GM19099 (cell line): ENCODE data around the gene ZFP36.
A peak's percentile ranks its signal among the peaks of the same experiment; 100 is the strongest.

Source experiments
- POLR2A ChIP-seq: IDR thresholded peaks from 3 replicates; pipeline ENCODE4 v1.6.1; 2011; ENCODE audit warnings: low read depth; ENCODE audit not compliant: insufficient read length; ENCODE audit errors: extremely low read depth

The ZFP36 gene

GRCh38 chr19:39409208-39410016 is 2.8 kb downstream of the ZFP36 start:
- peak; percentile 78 for TF ChIP-seq POLR2A

GRCh38 chr19:39410017-39410830 is 3.6 kb downstream of the ZFP36 start:
- peak; percentile 51 for TF ChIP-seq POLR2A

GRCh38 chr19:39410831-39411080 is 4.1 kb downstream of the ZFP36 start:
- no peak for TF ChIP-seq POLR2A

- no peak for TF ChIP-seq POLR2A
Observed at GRCh38 chr19:39411081-39411831, 4.6 kb downstream of the ZFP36 start.

GRCh38 chr19:39411832-39412099 is 5.1 kb downstream of the ZFP36 start:
- TF ChIP-seq POLR2A: no peak

GRCh38 chr19:39412100-39412866 is 5.6 kb downstream of the ZFP36 start, which contains the start of gene PLEKHG2:
PLEKHG2 (plus strand) TSS chr19:39412669; CDS start chr19:39414087, 1,418 bp downstream.
- peak; percentile 91 for TF ChIP-seq POLR2A

DNA sequence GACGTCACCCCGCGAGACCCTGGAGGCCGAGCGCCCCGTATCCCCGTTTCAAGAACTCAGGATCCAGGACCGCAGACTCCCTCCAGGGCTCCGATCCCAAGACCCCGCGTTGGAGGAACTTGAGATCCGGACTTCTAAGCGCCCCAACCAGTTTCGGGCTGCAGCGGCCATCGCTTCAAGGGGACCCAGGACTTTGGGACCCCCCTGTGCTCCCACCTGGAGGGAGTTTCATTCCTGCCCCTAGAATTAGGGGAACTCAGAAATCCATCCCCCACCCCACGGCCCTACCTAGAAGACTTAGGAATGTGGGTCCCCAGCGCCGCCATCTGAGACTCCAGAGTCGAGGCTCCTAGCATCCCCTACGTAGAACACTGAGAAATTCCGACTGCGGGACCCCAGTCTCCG is 6.2 kb downstream of the ZFP36 start:
- TF ChIP-seq POLR2A: no peak

- no peak for TF ChIP-seq POLR2A
Observed at GRCh38 chr19:39413272-39413910, 6.7 kb downstream of the ZFP36 start.

- TF ChIP-seq POLR2A: no peak
Observed at GRCh38 chr19:39413911-39414608, 7.4 kb downstream of the ZFP36 start.

DNA sequence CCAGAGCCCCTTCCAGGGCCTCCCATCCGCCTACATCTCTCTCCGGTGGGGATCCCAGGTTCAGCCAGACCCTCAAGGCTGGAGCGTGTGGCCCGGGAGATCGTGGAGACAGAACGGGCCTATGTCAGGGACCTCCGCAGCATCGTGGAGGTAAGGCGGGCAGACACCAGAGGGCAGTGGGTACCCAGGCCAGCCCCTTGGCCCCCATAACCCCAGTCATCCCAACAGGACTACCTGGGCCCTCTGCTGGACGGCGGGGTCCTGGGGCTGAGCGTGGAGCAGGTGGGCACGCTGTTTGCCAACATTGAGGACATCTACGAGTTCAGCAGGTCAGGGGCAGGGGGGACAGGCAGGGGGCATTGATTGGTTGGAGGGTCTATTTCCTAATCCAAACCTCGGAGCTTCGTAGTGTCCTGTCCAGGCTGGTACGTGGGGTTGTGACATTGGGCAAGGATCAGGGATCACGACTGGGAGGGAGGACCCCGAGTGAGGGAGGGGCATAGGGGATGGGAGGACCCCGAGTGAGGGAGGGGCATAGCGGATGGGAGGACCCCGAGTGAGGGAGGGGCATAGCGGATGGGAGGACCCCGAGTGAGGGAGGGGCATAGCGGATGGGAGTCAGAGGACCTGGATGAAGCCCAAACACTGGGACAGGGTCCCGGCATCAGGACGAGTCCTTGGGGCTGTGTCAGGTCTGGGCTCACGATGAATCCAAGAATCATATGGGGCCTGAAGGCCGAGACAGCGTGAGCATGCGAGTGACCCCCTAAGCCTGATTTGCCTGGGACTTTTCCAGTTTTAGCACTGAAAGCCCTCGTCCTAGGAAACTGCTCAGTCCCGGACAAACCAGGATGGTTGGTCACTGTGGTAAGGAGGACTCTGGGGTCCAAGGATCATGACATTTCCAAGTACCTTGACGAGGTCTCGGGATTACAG is 8.7 kb downstream of the ZFP36 start:
- no peak for TF ChIP-seq POLR2A

DNA sequence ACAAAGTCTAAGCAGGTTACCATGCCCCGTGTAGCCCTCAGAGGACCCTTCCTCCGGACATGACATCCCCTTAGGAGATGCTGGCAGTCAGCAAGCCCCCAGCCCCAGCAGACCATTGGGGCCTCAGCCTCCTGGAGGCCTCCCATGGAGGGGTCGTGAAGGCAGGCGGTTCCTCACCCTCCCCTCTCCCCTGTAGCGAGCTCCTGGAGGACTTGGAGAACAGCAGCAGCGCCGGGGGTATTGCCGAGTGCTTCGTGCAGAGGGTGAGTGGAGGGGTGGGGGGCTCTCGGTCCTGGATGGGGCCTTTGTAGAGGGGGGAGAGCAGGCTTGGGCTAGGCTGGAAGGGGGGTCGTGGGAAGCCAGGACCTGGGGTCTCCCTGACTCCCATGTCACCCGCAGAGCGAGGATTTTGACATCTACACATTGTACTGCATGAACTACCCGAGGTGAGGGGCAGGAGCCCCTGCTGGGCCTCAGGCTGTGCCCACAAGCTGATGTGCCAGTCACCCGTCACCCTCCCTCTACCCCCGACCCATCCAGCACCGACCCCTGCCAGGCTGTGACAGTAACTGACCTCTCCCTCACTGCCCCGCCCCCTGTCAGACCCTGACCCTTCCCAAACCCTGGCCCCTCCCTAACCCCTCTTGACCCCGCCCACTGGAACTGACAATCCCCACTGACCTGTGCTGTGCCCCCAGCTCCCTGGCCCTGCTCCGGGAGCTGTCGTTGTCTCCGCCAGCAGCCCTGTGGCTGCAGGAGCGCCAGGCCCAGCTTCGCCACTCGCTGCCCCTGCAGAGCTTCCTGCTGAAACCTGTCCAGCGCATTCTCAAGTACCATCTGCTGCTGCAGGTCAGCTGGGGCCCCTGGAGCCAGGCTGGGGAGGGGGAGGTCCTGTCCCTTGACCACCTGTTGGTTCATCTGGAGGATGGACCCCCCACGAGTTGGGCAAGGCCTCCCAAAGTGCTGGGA is 9.8 kb downstream of the ZFP36 start:
- TF ChIP-seq POLR2A: no peak
